Endothelial cell of umbilical vein (primary cell): ENCODE results near the gene IFIT1B. TPM values are rescaled to one million over a fixed set of nuclear protein-coding genes. Genes with fewer than 3 reads are reported as not detected.

Source experiments
- BruUV-seq: library from RNA; stranded (reverse); fragments of 400-500 nt; replicated peaks from 2 replicates; lab custom pipeline; 2021; lab: Mats Ljungman, UMichigan
- CTCF ChIA-PET: fragments of 300-600, 350-600 bp; sonication (Branson Sonifier 250); formaldehyde crosslinking; loops from one replicate; lab custom pipeline; 2021; ENCODE audit warnings: antibody characterized with exemption, inconsistent platforms; lab: Charles Lee
- POLR2A ChIA-PET: fragments of 300-600, 350-600 bp; sonication (Branson Sonifier 250); formaldehyde crosslinking; loops from one replicate; lab custom pipeline; 2021; ENCODE audit warnings: antibody characterized with exemption, inconsistent platforms; lab: Charles Lee
- DNase-seq: peaks from one replicate; pipeline ENCODE4 v3.0.0-alpha.2; 2011; ENCODE audit warnings: low read depth, low spot score
- FAIRE-seq: peaks from 2 replicates; lab custom pipeline; 2011; peaks lifted over from hg19 to GRCh38; lab: Jason Lieb, UNC
- H2AFZ ChIP-seq: 2 replicates; pipeline ENCODE4 v1.6.0; 2012; ENCODE audit warnings: low read depth, low read length, control low read depth, inconsistent platforms
- H3K27ac ChIP-seq: 2 replicates; pipeline ENCODE4 v1.5.1; 2011; ENCODE audit warnings: low read depth, mild to moderate bottlenecking, control low read depth, low read length, moderate library complexity; ENCODE audit not compliant: insufficient read depth
- H3K27me3 ChIP-seq, 2 experiments: 2 replicates each; pipeline versions ENCODE4 v1.6.0 to v1.6.1; 2011; ENCODE audit warnings: low read length in 2 of 2, mixed read lengths in 1 of 2; ENCODE audit not compliant: control insufficient read depth in 2 of 2, insufficient read depth in 2 of 2
- H3K36me3 ChIP-seq, 2 experiments: 2 replicates in 1 of 2; 3 replicates in 1 of 2; pipeline ENCODE4 v1.5.1; 2011; ENCODE audit warnings: low read length in 2 of 2, mild to moderate bottlenecking in 1 of 2, moderate library complexity in 1 of 2; ENCODE audit not compliant: control insufficient read depth in 2 of 2, insufficient read depth in 2 of 2; ENCODE audit errors: extremely low read depth in 1 of 2
- H3K4me1 ChIP-seq: 3 replicates; pipeline ENCODE4 v1.5.1; 2011; ENCODE audit warnings: mild to moderate bottlenecking, low read length; ENCODE audit not compliant: control insufficient read depth, insufficient read depth; ENCODE audit errors: extremely low read depth
- H3K4me2 ChIP-seq: 2 replicates; pipeline ENCODE4 v1.6.1; 2011; ENCODE audit warnings: low read length, control low read depth, mixed read lengths; ENCODE audit not compliant: insufficient read depth
- H3K4me3 ChIP-seq, 3 experiments: fragments of 200-600 bp in 1 of 3; sonication (generic), shearing (Covaris generic) in 1 of 3; replicated peaks in 1 of 3; 2 replicates each; pipeline ENCODE4 v1.5.1; 2011 to 2016; ENCODE audit warnings: control low read depth in 3 of 3, low read length in 3 of 3, mild to moderate bottlenecking in 2 of 3, inconsistent platforms in 1 of 3, low read depth in 1 of 3, moderate library complexity in 1 of 3; ENCODE audit not compliant: insufficient read depth in 1 of 3
- H3K79me2 ChIP-seq: 2 replicates; pipeline ENCODE4 v1.6.0; 2012; ENCODE audit warnings: low read length, inconsistent platforms; ENCODE audit not compliant: control insufficient read depth, insufficient read depth
- H3K9ac ChIP-seq: replicated peaks from 2 replicates; pipeline ENCODE3; 2011; ENCODE audit warnings: low read length, control low read depth; ENCODE audit not compliant: insufficient read depth; ENCODE audit errors: extremely low read depth
- H3K9me1 ChIP-seq: replicated peaks from 3 replicates; pipeline ENCODE4 v1.6.0; 2011; ENCODE audit warnings: mild to moderate bottlenecking, low read length; ENCODE audit not compliant: control insufficient read depth, insufficient read depth; ENCODE audit errors: extremely low read depth
- H3K9me3 ChIP-seq: replicated peaks from 2 replicates; pipeline ENCODE4 v1.5.1; 2012; ENCODE audit warnings: low read length, inconsistent platforms; ENCODE audit not compliant: control insufficient read depth, insufficient read depth
- H4K20me1 ChIP-seq: replicated peaks from 2 replicates; pipeline ENCODE3; 2011; ENCODE audit warnings: mild to moderate bottlenecking, low read length; ENCODE audit not compliant: control insufficient read depth, insufficient read depth; ENCODE audit errors: extremely low read depth
- CTCF ChIP-seq, 2 donors: IDR thresholded peaks; 1 replicate in 1 of 2; 2 replicates in 1 of 2; pipeline ENCODE4 v1.5.1; 2011; ENCODE audit warnings: low read length in 2 of 2, mild to moderate bottlenecking in 2 of 2, moderate library complexity in 2 of 2, control low read depth in 1 of 2, inconsistent platforms in 1 of 2, low read depth in 1 of 2; ENCODE audit not compliant: insufficient read depth in 1 of 2; ENCODE audit errors: extremely low read depth in 1 of 2
- EZH2 ChIP-seq: IDR thresholded peaks from 2 replicates; pipeline ENCODE4 v1.6.1; 2012; ENCODE audit warnings: borderline replicate concordance, low read depth, mild to moderate bottlenecking, moderate library complexity, low read length, inconsistent platforms; ENCODE audit not compliant: severe bottlenecking
- FOS ChIP-seq: IDR thresholded peaks from 2 replicates; pipeline ENCODE4 v1.6.1; 2011; ENCODE audit warnings: mild to moderate bottlenecking, low read length, moderate library complexity, borderline replicate concordance; ENCODE audit not compliant: insufficient read depth
- GATA2 ChIP-seq: IDR thresholded peaks from 2 replicates; pipeline ENCODE4 v1.7.0; 2011; ENCODE audit warnings: low read depth, mild to moderate bottlenecking, moderate library complexity, mixed read lengths, low read length; ENCODE audit not compliant: insufficient read length, insufficient read depth
- JUN ChIP-seq: IDR thresholded peaks from 2 replicates; pipeline ENCODE4 v1.6.1; 2011; ENCODE audit warnings: borderline replicate concordance, low read depth; ENCODE audit not compliant: insufficient read length, insufficient read depth
- MAX ChIP-seq: IDR thresholded peaks from 2 replicates; pipeline ENCODE4 v1.6.1; 2011; ENCODE audit not compliant: insufficient read depth, insufficient read length
- MYC ChIP-seq: IDR thresholded peaks from one replicate; pipeline ENCODE4 v1.6.1; 2011; ENCODE audit warnings: mild to moderate bottlenecking, low read depth, low read length
- POLR2A ChIP-seq: IDR thresholded peaks from 2 replicates; pipeline ENCODE4 v1.6.1; 2012; ENCODE audit warnings: low read depth, mild to moderate bottlenecking, control low read depth, low read length
- POLR2AphosphoS5 ChIP-seq: IDR thresholded peaks from 2 replicates; pipeline ENCODE4 v1.6.1; 2012; ENCODE audit warnings: low read depth, mild to moderate bottlenecking, control low read depth, low read length, moderate library complexity; ENCODE audit not compliant: insufficient read depth
- dilution Hi-C: fragments of 300-500 bp; cut with MboI; formaldehyde crosslinking; loops from one replicate; pipeline ENCODE4 v1.15.0; 2019; ENCODE audit warnings: low sequenced_read_pairs; ENCODE audit not compliant: extremely low pct_ligation_motif_present
- intact Hi-C: fragments of 100-400 bp; cut with micrococcal nuclease; formaldehyde crosslinking; loops from one replicate; pipeline ENCODE4 v1.10.0; 2022
- polyA plus RNA-seq, 4 experiments: library from polyadenylated mRNA; depleted of rRNA in 3 of 4; stranded (reverse) in 3 of 4; unstranded in 1 of 4; fragments of >200 nt; gene quantifications; 2 replicates each; pipeline versions ENCODE4 v1.2.1 to v1.2.3, GENCODE V29; 2011 to 2012; ENCODE audit warnings: missing spikeins in 1 of 4
- total RNA-seq: library from RNA; stranded (reverse); gene quantifications from 2 replicates; pipeline ENCODE4 v1.2.3, GENCODE V29; 2021

IFIT1B gene
- total and polyA plus RNA-seq, 2 donors (not counting 3 experiments of a cell fraction or from before 2014, with no cell fraction given) = not detected

GRCh38 chr10:89344156-89344555 is 33.7 kb upstream of the IFIT1B start:
- Histone ChIP-seq H3K4me1 (peaks cover 3% of the 10 kb centered on the region), H3K4me3 (no peak overlapping the region), H3K9ac (no peak overlapping the region), H3K9me3 (no peaks in the 10 kb centered on the region), H3K4me2 (no peak overlapping the region), H3K9me1 (no peaks in the 10 kb centered on the region), H3K79me2 (no peaks in the 10 kb centered on the region), H4K20me1 (no peaks in the 10 kb centered on the region), H3K36me3 (no peaks in the 10 kb centered on the region), H3K27ac (no peak overlapping the region), H3K27me3 (peaks cover 0 to 2% of the 10 kb centered on the region in 2 experiments), H2AFZ (no peak overlapping the region)
- ChIA-PET CTCF (interaction anchor here (0.8 to 1.0 kb wide), 2 partner anchors 14 to 40 kb away, joined by 3 to 4 read pairs; no protein-coding TSS in a partner anchor), POLR2A (no interaction called here)
- dilution Hi-C loops = no loop called here
- TF ChIP-seq FOS (no peak), MAX (no peak), CTCF (IDR thresholded peaks at IDR 0.05; ENCODE audit: extremely low read depth in 1 of 2, insufficient read depth in 1 of 2, low read depth in 1 of 2, low read length in 2 of 2) (no peak), POLR2A (no peak), JUN (no peak), EZH2 (no peak), MYC (no peak), POLR2AphosphoS5 (no peak), GATA2 (no peak)
- FAIRE-seq (no peak), DNase-seq (no peak)
- intact Hi-C loops = no loop called here
- no TSS peak for BruUV-seq
